SK-N-MC (cell line): ENCODE measurements around the gene DNAAF5.

Experiments used
- DNase-seq: peaks from one replicate; pipeline ENCODE4 v3.0.0-alpha.2; 2011; ENCODE audit warnings: low read depth, low spot score
- H3K27ac ChIP-seq: fragments of 200-600 bp; sonication (generic); 2 replicates; pipeline ENCODE4 v1.5.1; 2016; ENCODE audit warnings: mixed run types
- H3K36me3 ChIP-seq: fragments of 200-600 bp; sonication (generic); 2 replicates; pipeline ENCODE4 v1.6.1; 2017; ENCODE audit warnings: antibody characterized with exemption, low read length, mixed read lengths; ENCODE audit not compliant: insufficient read depth
- H3K4me3 ChIP-seq: fragments of 200-600 bp; sonication (generic); 2 replicates; pipeline ENCODE4 v1.5.1; 2016
- H3K9ac ChIP-seq: fragments of 200-600 bp; sonication (generic); 2 replicates; pipeline ENCODE4 v1.8.0; 2017; ENCODE audit warnings: mixed run types, mixed read lengths; ENCODE audit not compliant: insufficient read length
- H3K9me3 ChIP-seq: fragments of 200-600 bp; sonication (generic); 2 replicates; pipeline ENCODE4 v1.6.1; 2017; ENCODE audit warnings: low read depth, mild to moderate bottlenecking, antibody characterized with exemption, low read length, moderate library complexity, mixed read lengths
- EZH2 ChIP-seq: fragments of 200-600 bp; sonication (generic); IDR thresholded peaks from one replicate; pipeline ENCODE4 v1.6.1; 2017; ENCODE audit warnings: antibody characterized with exemption
- FOXP2 ChIP-seq: optimal IDR thresholded peaks from 2 replicates; pipeline ENCODE3; 2011; ENCODE audit warnings: mild to moderate bottlenecking, moderate library complexity; ENCODE audit not compliant: insufficient read depth; ENCODE audit errors: extremely low read length, control extremely low read depth
- POLR2AphosphoS5 ChIP-seq: IDR thresholded peaks from 2 replicates; pipeline ENCODE4 v1.6.1; 2012; ENCODE audit warnings: mild to moderate bottlenecking, low read depth, low read length, borderline replicate concordance

The DNAAF5 gene

DNA sequence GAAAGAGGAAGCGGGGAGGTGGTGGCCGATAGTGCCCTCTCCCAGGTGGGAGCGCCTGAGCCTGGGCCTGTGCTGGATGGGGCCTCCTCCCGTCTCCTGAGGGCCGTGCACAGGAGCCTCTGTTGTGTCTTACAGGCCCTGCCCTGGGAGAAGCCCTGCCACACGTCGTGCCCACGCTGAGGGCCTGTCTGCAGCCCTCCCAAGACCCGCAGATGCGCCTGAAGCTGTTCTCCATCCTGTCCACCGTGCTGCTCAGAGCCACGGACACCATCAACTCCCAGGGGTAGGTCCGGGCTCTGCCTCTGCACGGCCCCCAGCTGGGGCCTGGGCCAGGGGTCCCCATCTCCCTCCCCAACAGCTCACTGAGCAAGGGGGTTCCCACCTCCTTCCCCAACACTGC lies 43.8 kb downstream of the DNAAF5 start:
- Histone ChIP-seq H3K9me3 (no peaks in the 10 kb centered on the region), H3K9ac (no peak overlapping the region), H3K36me3 (peaks cover 22% of the 10 kb centered on the region), H3K27ac (no peak overlapping the region), H3K4me3 (no peak overlapping the region)
- DNase-seq: no peak
- no peak for TF ChIP-seq POLR2AphosphoS5
- no peak for TF ChIP-seq EZH2
- TF ChIP-seq FOXP2: no peak

GRCh38 chr7:770741-771166 lies 44.3 kb downstream of the DNAAF5 start:
- H3K9me3 ChIP-seq: no peaks in the 10 kb centered on the region
- no peak for DNase-seq
- H3K9ac ChIP-seq: no peak overlapping the region
- H3K36me3 ChIP-seq: peaks cover 22% of the 10 kb centered on the region
- no peak for TF ChIP-seq POLR2AphosphoS5
- no peak for TF ChIP-seq EZH2
- TF ChIP-seq FOXP2: no peak
- H3K4me3 ChIP-seq: no peak overlapping the region
- no peak overlapping the region for H3K27ac ChIP-seq

DNA sequence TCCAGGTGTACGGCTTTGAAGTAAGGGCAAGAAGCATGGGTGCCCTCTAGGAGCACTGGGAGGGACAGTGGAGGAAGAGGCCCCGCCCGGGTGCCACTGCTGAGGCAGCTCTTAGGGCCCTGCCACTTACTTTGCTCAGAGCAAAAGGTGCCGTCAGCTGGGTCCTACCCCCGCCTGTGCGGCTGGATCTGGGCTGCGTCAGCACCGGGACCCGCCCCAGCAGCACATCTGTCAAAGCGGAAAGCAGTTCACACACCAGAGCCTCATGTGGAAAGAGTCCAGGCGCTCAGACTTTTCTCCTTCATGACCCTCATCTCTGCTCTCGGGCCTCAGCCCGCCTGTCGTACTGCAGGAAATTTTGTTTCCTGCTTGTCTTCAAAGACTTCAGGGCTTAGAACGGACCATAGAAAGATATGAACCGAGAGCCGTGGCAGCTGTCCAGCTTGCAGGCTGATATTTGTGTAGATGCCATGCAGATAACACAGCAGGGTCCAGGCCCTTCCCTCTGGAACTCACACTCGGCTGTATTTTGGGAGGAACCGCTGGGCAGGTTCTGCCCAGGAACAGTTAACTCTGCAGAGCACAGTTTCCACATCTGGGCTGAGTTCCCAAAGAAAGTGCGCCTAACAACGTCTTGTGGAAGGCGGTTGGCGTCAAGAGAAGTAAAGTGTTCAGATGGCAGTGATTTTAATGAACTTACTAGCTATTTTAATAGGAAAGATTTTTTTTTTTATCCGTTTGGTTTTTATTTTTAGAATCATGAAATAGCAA lies 44.9 kb downstream of the DNAAF5 start:
- H3K9ac ChIP-seq: no peak overlapping the region
- peaks cover 18% of the 10 kb centered on the region for H3K36me3 ChIP-seq
- TF ChIP-seq FOXP2: no peak
- no peak for TF ChIP-seq POLR2AphosphoS5
- TF ChIP-seq EZH2: no peak

DNA sequence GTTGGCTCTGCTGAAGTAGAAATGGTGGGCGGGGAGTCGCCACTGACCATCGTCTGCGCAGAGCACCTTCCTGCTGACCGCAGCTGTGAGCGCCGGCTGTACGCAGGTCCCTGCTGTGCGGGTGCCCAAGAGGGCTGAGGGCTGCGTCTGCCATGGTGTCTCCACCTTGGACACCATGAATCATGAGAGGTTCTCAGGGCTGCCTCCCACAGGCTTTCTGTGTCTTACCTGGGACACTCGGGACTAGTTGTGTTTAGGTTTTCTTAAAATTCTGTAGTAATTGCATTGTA lies 45.5 kb downstream of the DNAAF5 start:
- no peak overlapping the region for H3K9ac ChIP-seq
- no peak overlapping the region for H3K4me3 ChIP-seq
- DNase-seq: no peak
- TF ChIP-seq FOXP2: no peak
- no peak for TF ChIP-seq EZH2
- TF ChIP-seq POLR2AphosphoS5: no peak
- H3K9me3 ChIP-seq: no peaks in the 10 kb centered on the region
- H3K27ac ChIP-seq: no peak overlapping the region
- H3K36me3 ChIP-seq: peaks cover 18% of the 10 kb centered on the region

More for the DNA sequence above, 44.9 kb downstream of the DNAAF5 start:
- no peak for DNase-seq
- no peaks in the 10 kb centered on the region for H3K9me3 ChIP-seq
- no peak overlapping the region for H3K4me3 ChIP-seq
- no peak overlapping the region for H3K27ac ChIP-seq

DNA sequence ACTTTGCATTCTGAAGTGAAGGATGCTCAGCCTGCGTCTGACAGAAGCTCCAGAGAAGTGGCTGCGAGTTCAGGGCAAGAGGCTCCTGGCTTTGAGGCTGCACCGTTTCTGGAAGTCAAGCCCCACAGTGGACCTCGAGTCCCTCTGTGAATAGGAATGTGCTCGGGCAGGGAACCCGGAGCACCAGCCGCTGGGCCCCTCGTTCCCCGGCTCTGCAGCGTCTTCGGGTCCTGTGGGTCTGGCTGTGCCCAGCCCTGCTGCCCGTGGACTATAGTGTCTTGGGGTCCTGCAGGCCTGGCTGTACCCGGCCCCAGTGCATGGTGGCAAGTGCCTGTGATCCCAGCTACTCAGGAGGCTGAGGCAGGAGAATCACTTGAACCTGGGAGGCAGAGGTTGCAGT lies 45.9 kb downstream of the DNAAF5 start:
- H3K36me3 ChIP-seq: peaks cover 16% of the 10 kb centered on the region
- no peak for TF ChIP-seq FOXP2
- no peak for TF ChIP-seq POLR2AphosphoS5
- no peak overlapping the region for H3K27ac ChIP-seq
- H3K9ac ChIP-seq: no peak overlapping the region
- H3K9me3 ChIP-seq: no peaks in the 10 kb centered on the region
- H3K4me3 ChIP-seq: no peak overlapping the region
- no peak for DNase-seq

DNA sequence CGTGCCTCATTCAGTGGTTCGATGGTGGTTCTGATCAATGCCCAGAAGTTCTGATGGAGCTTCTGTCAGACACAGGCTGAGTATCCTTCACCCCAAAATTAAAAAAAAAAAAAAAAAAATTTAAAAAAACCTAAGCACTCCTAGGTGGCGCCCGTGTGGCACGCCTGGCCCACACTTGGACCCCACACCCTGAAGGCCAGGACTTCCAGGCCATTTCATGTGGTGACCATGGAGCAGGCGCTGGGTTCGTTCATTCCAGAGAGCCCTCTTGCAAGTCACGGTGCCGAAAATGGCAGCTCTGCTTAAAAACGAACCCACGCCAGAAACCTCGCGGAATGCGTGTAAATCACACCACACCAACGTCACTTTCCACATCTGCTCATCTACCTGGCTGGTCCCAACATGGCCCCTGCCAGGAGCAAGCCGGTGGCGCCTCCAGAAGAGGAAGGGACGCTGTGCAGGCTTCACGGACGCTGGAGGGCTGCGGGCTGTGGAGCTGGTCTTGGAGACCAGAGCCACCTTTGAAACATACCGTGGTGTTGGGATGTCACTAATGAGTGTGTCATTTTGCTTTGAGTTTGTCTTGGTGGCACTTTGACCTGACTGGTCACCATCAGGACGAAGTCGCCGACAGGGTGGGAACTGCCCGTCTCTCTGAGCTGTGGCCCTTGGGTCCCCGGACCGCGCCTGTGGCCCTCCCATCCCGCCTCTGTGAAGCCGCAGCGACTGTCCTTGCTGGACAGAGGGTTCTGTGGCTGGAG lies 46.5 kb downstream of the DNAAF5 start:
- Histone ChIP-seq H3K36me3 (peaks cover 15% of the 10 kb centered on the region), H3K9ac (no peak overlapping the region), H3K9me3 (no peaks in the 10 kb centered on the region), H3K27ac (no peak overlapping the region), H3K4me3 (no peak overlapping the region)
- no peak for TF ChIP-seq POLR2AphosphoS5
- TF ChIP-seq FOXP2: no peak
- TF ChIP-seq EZH2: no peak
- DNase-seq: no peak

- peaks cover 15% of the 10 kb centered on the region for H3K36me3 ChIP-seq
- H3K9me3 ChIP-seq: no peaks in the 10 kb centered on the region
- no peak overlapping the region for H3K27ac ChIP-seq
Observed at GRCh38 chr7:773622-773915, 47.1 kb downstream of the DNAAF5 start.

DNA sequence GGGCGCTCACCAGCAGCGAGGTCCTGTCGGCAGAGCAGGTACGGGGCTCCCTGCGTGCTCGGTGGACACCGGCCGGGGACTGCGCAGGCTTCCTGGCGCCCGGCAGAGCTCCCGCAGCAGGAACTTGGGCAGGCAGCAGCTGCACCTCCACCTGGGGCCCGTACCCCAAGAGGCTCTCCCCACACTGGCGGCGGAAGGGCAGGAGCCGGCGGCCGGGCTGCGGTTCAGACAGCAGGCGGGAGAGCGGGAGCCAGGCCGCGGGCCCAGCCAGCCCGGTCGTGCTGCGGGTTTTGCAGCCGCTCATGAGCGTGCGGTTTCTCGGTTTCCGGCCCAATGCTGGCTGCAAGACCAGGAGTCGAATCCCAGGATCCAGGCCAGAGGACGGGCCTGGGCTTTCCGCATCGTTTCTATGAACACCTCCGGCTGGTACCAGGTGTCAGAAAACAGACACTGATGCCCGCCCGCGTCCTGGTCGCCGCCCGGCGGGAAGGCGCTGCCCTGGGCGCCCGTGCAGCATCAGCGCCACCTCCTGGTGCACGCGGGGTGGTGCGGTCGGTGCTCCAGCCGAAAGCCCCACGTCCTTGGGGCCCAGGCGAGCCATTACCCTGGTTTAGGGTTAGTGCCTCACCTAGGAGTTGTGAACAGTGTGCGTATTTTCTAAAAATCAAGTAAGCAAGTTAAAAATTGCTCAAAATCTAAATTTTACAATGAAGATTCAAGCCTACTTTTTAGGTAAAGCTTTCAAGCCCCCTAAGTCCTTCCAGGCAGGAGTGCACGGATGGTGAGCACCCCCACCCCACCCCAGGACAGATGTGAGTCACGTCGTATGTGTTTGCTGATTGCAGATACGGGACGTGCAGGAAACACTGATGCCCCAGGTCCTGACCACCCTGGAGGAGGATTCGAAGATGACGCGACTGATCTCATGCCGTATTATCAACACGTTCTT lies 47.9 kb downstream of the DNAAF5 start:
- H3K9ac ChIP-seq: no peak overlapping the region
- no peak for TF ChIP-seq POLR2AphosphoS5
- no peak for TF ChIP-seq FOXP2
- TF ChIP-seq EZH2: no peak
- H3K9me3 ChIP-seq: no peaks in the 10 kb centered on the region
- no peak overlapping the region for H3K4me3 ChIP-seq
- H3K27ac ChIP-seq: no peak overlapping the region
- no peak for DNase-seq
- peaks cover 16% of the 10 kb centered on the region for H3K36me3 ChIP-seq

More at GRCh38 chr7:773622-773915, 47.1 kb downstream of the DNAAF5 start:
- no peak for DNase-seq
- Histone ChIP-seq H3K4me3 (no peak overlapping the region), H3K9ac (no peak overlapping the region)
- TF ChIP-seq FOXP2 (no peak), POLR2AphosphoS5 (no peak)
